Measurements from ENCODE around the gene TMEM273.

Gene TMEM273

GRCh38 chr10:49139028-49139845 is 49.0 kb downstream of the TMEM273 start:
- no peak for DNase-seq

GRCh38 chr10:49138361-49138891 is 49.8 kb downstream of the TMEM273 start:
- no peak for DNase-seq

- DNase-seq = no peak
These were observed 51.7 kb downstream of the TMEM273 start for GRCh38 chr10:49136525-49136924.

GRCh38 chr10:49135575-49136313 is 52.4 kb downstream of the TMEM273 start:
- no peak for DNase-seq

GRCh38 chr10:49134327-49134726 is 53.9 kb downstream of the TMEM273 start:
- no peak for DNase-seq

- DNase-seq = no peak
These were observed 54.4 kb downstream of the TMEM273 start, which contains the start of gene FAM170B for GRCh38 chr10:49133706-49134248. TSS of gene FAM170B (minus strand) at chr10:49134021. CDS start at chr10:49133918, 103 bp downstream.

GRCh38 chr10:49132362-49132737 is 55.8 kb downstream of the TMEM273 start:
- no peak for DNase-seq

GRCh38 chr10:49131507-49132361 is 56.5 kb downstream of the TMEM273 start:
- no peak for DNase-seq

- no peak for DNase-seq
These were observed 58.8 kb downstream of the TMEM273 start for GRCh38 chr10:49129376-49129775.

- no peak for DNase-seq
These were observed 59.3 kb downstream of the TMEM273 start for GRCh38 chr10:49128854-49129253.

GRCh38 chr10:49123981-49124950 is 63.9 kb downstream of the TMEM273 start:
- DNase-seq = no peak

GRCh38 chr10:49120911-49121310 is 67.3 kb downstream of the TMEM273 start:
- no peak for DNase-seq

- no peak for DNase-seq
These were observed 68.4 kb downstream of the TMEM273 start for GRCh38 chr10:49119746-49120145.

GRCh38 chr10:49118430-49119074 is 69.6 kb downstream of the TMEM273 start:
- DNase-seq = no peak

- DNase-seq = no peak
These were observed 70.7 kb downstream of the TMEM273 start for GRCh38 chr10:49117376-49118070.

- DNase-seq = no peak
These were observed 71.4 kb downstream of the TMEM273 start for GRCh38 chr10:49116509-49117375.

- DNase-seq = no peak
These were observed 72.2 kb downstream of the TMEM273 start for GRCh38 chr10:49115796-49116508.

- no peak for DNase-seq
These were observed 73.0 kb downstream of the TMEM273 start, which contains the start of gene VSTM4 for GRCh38 chr10:49115015-49115795. TSS of gene VSTM4 (minus strand) at chr10:49115522. CDS start at chr10:49115485, 37 bp downstream.
